ENCODE data around the gene ME1. TPM values are rescaled to one million over a fixed set of nuclear protein-coding genes. Genes with fewer than 3 reads are reported as not detected.

The ME1 gene
- total RNA-seq, 1 donor from 2014 or later, result 88.7 TPM

GRCh38 chr6:83250235-83250634 lies 180.6 kb downstream of the ME1 start:
- no peaks in the 10 kb centered on the region for H3K27me3 Mint-ChIP-seq (ENCODE audit: low read depth)
- H3K9me3 Mint-ChIP-seq (ENCODE audit: low read depth), result peaks cover 6% of the 10 kb centered on the region
- peaks cover 19% of the 10 kb centered on the region for H3K36me3 Mint-ChIP-seq (ENCODE audit: low read depth)

GRCh38 chr6:83247471-83247870 lies 183.4 kb downstream of the ME1 start:
- H3K4me3 Mint-ChIP-seq (ENCODE audit: unreplicated experiment), result no peak overlapping the region
- H3K27me3 Mint-ChIP-seq (ENCODE audit: low read depth), result no peaks in the 10 kb centered on the region
- DNase-seq (ENCODE audit: low spot score), result no peak
- no peak overlapping the region for H3K27ac Mint-ChIP-seq (ENCODE audit: unreplicated experiment)
- no peak for TF ChIP-seq CTCF (IDR thresholded peaks at IDR 0.05)
- H3K36me3 Mint-ChIP-seq (ENCODE audit: low read depth), result peaks cover 22% of the 10 kb centered on the region
- peaks cover 6% of the 10 kb centered on the region for H3K9me3 Mint-ChIP-seq (ENCODE audit: low read depth)
- H3K4me1 Mint-ChIP-seq (ENCODE audit: low read depth), result peaks cover 21% of the 10 kb centered on the region

More at GRCh38 chr6:83250235-83250634, 180.6 kb downstream of the ME1 start:
- Mint-ChIP-seq H3K4me3 (ENCODE audit: unreplicated experiment) (no peak overlapping the region), H3K4me1 (ENCODE audit: low read depth) (peaks cover 31% of the 10 kb centered on the region), H3K27ac (ENCODE audit: unreplicated experiment) (no peak overlapping the region)
- TF ChIP-seq CTCF (IDR thresholded peaks at IDR 0.05), result no peak
- DNase-seq (ENCODE audit: low spot score), result no peak

GRCh38 chr6:83231146-83231545 lies 199.7 kb downstream of the ME1 start:
- peaks cover 10% of the 10 kb centered on the region for H3K36me3 Mint-ChIP-seq (ENCODE audit: low read depth)
- H3K4me3 Mint-ChIP-seq (ENCODE audit: unreplicated experiment), result no peak overlapping the region
- peak overlapping the region; percentile 82 for H3K27ac Mint-ChIP-seq (ENCODE audit: unreplicated experiment)
- DNase-seq (ENCODE audit: low spot score), result no peak
- no peak for TF ChIP-seq CTCF (IDR thresholded peaks at IDR 0.05)
- no peaks in the 10 kb centered on the region for H3K27me3 Mint-ChIP-seq (ENCODE audit: low read depth)
- peaks cover 28% of the 10 kb centered on the region for H3K4me1 Mint-ChIP-seq (ENCODE audit: low read depth)
- H3K9me3 Mint-ChIP-seq (ENCODE audit: low read depth), result no peaks in the 10 kb centered on the region

GRCh38 chr6:83226517-83226916 lies 204.3 kb downstream of the ME1 start:
- TF ChIP-seq CTCF (IDR thresholded peaks at IDR 0.05), result no peak
- no peak for DNase-seq (ENCODE audit: low spot score)
- H3K36me3 Mint-ChIP-seq (ENCODE audit: low read depth), result peaks cover 11% of the 10 kb centered on the region
- H3K27ac Mint-ChIP-seq (ENCODE audit: unreplicated experiment), result peak overlapping the region; percentile 49
- H3K4me3 Mint-ChIP-seq (ENCODE audit: unreplicated experiment), result no peak overlapping the region
- peaks cover 43% of the 10 kb centered on the region for H3K4me1 Mint-ChIP-seq (ENCODE audit: low read depth)
- no peaks in the 10 kb centered on the region for H3K9me3 Mint-ChIP-seq (ENCODE audit: low read depth)
- no peaks in the 10 kb centered on the region for H3K27me3 Mint-ChIP-seq (ENCODE audit: low read depth)

- no peak for DNase-seq (ENCODE audit: low spot score)
These were observed 208.9 kb downstream of the ME1 start for GRCh38 chr6:83221889-83222479.

More at GRCh38 chr6:83221889-83222479, 208.9 kb downstream of the ME1 start:
- H3K4me1 Mint-ChIP-seq (ENCODE audit: low read depth), result peaks cover 63% of the 10 kb centered on the region
- H3K4me3 Mint-ChIP-seq (ENCODE audit: unreplicated experiment), result no peak overlapping the region
- no peaks in the 10 kb centered on the region for H3K27me3 Mint-ChIP-seq (ENCODE audit: low read depth)
- H3K36me3 Mint-ChIP-seq (ENCODE audit: low read depth), result peaks cover 10% of the 10 kb centered on the region
- H3K9me3 Mint-ChIP-seq (ENCODE audit: low read depth), result no peaks in the 10 kb centered on the region
- H3K27ac Mint-ChIP-seq (ENCODE audit: unreplicated experiment), result no peak overlapping the region
- peak; percentile 92 for TF ChIP-seq CTCF (IDR thresholded peaks at IDR 0.05)

Data from chondrocyte (in vitro differentiated cells).